Parietal lobe (tissue), 1 donor: Measurements from ENCODE around the gene UROD. TPM values are rescaled to one million over a fixed set of nuclear protein-coding genes. Genes with fewer than 3 reads are reported as not detected.

Source experiments
- total RNA-seq: library from RNA; depleted of rRNA; stranded (reverse); fragments of >200 nt; gene quantifications from one replicate; pipeline ENCODE4 v1.2.3, GENCODE V29; 2014

Gene UROD
- 51.6 TPM for total RNA-seq

DNA sequence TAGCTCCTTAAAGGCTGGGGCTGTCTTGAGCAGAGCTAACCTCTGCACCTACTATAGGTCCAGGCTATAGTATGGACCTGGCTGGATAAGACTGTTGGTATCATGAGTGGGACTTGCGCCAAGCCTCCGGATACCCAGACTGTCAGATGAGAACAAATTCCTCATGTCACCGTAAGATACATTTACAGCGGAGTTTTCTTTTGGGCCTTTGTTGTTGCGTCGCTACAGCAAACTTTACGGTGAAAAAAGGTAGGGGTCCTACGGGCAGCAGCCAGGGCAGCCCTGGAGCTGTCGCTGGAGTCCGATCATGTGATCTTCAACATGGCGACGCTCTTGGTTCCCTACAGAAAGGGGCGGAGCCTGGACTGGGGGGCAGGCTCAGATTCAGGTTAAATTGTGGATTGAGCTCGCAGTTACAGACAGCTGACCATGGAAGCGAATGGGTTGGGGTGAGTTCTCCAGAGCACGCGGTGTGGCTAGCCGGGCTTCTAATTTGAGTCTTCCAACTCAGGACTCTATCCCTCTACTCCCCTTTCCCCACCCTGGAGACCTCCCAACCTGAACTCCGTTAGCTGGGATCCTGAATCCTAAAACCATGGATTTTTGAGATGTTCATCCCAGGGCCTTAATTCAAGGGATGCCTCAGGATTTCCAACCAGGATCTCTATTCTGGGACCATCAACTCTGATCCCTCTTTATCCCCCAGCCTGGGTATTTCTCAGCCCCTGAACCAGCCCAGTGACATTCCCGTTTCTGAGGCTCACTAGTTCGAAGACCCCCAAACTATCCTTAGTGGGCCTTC, at the start of gene UROD:
UROD (plus strand) TSS at position 418 of the 802 bp plus-strand sequence; CDS start at position 430, 12 bp downstream.

DNA sequence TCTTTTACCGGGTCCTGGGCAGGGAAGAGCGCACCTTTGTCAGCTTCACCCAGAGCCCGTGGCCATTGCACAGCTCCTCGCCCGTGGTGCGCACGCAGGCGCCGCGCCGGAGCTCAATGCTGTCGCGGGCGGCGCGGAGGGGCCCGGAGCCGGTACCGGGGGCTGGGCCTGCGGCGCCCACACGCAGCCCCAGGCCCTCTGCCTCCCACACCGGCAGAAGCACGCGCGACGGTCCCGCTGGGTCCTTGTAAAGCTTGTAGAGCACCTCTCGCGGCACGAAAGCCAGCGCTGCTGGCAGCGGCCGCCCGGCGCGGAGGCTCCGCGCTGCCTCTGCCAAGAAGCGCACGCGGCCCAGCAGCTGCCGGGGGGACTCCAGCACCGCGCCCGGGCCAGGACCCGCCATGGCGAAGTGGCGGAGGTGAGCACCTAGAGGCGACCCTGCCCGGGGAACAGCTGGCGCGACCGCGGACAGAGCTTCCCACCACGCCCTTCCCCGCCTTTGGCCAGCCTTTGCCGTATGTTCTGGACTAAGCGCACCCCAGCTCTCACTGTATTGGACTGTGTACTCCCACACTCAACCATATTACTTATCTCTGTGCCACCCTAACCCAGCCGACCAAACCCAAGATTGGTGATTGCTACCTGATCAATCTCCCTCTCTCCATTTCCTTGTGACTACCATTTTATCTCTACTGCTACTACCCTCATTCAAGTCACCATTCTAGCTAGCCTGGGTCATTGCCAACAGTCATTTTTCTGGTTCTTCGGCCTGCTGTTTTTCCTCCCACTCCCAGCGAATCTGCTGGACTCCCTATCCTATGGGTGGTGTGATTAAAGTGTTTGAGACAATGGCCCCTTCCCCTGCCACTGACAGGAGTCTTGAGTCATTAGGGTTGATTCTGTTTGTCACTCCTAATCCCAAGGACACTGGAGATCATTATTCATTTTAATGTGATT, 921 bp upstream of the UROD start, which contains the start of gene HECTD3:
HECTD3 (minus strand) TSS at position 470 of the 957 bp plus-strand sequence; CDS start at position 403, 67 bp downstream.

Other genes with a start within 250 kb of the UROD start
- gene RPS8, start 236.7 kb upstream of the UROD start, total RNA-seq = 1,121 TPM
- gene BEST4, start 224.1 kb upstream of the UROD start, total RNA-seq = 0.94 TPM
- 13.1 TPM for gene PLK3, start 211.9 kb upstream of the UROD start, total RNA-seq
- gene DYNLT4, start 204.9 kb upstream of the UROD start, total RNA-seq = not detected
- gene BTBD19, start 203.7 kb upstream of the UROD start, total RNA-seq = 1.3 TPM
- 2.5 TPM for gene PTCH2, start 169.0 kb upstream of the UROD start, total RNA-seq
- 40.7 TPM for gene EIF2B3, start 25.7 kb upstream of the UROD start, total RNA-seq
- 29.1 TPM for gene HECTD3, start 930 bp upstream of the UROD start, total RNA-seq
- gene ZSWIM5, start 194.4 kb downstream of the UROD start, total RNA-seq = 38.8 TPM